GM12878 (cell line): ENCODE measurements around the gene ITPR3.

Source experiments
- CEBPB ChIP-seq, 2 experiments: fragments of 150-350 bp in 1 of 2; IDR thresholded peaks; 2 replicates each; pipeline ENCODE4 v1.6.1; 2012 to 2014; ENCODE audit warnings: low read depth in 2 of 2, low read length in 2 of 2, borderline replicate concordance in 1 of 2, inconsistent platforms in 1 of 2
- EP300 ChIP-seq, 2 experiments: fragments of 150-350 bp in 1 of 2; IDR thresholded peaks; 2 replicates each; pipeline ENCODE4 v1.6.1; 2011 to 2012; ENCODE audit warnings: low read depth in 2 of 2, low read length in 2 of 2, borderline replicate concordance in 1 of 2, improper control_type of control experiment in 1 of 2, inconsistent platforms in 1 of 2; ENCODE audit not compliant: control insufficient read depth in 1 of 2
- EZH2 ChIP-seq: IDR thresholded peaks from 2 replicates; pipeline ENCODE4 v1.6.1; 2012; ENCODE audit warnings: low read depth, mild to moderate bottlenecking, control low read depth, inconsistent platforms, low read length, borderline replicate concordance; ENCODE audit not compliant: control insufficient read depth
- KDM1A ChIP-seq: fragments of 200-600 bp; sonication (generic); IDR thresholded peaks from 2 replicates; pipeline ENCODE4 v1.6.1; 2016; ENCODE audit warnings: borderline replicate concordance
- LARP7 ChIP-seq: fragments of 450-650 bp; IDR thresholded peaks from 2 replicates; pipeline ENCODE4 v1.6.1; 2017; ENCODE audit warnings: mild to moderate bottlenecking
- NRF1 ChIP-seq: conservative IDR thresholded peaks from 2 replicates; pipeline ENCODE4 v1.6.1; 2011; ENCODE audit warnings: mild to moderate bottlenecking, low read depth, low read length, improper control_type of control experiment
- POLR2AphosphoS5 ChIP-seq: IDR thresholded peaks from 2 replicates; pipeline ENCODE4 v1.6.1; 2011; ENCODE audit warnings: mild to moderate bottlenecking, low read length, inconsistent platforms
- RBBP5 ChIP-seq: fragments of 200-600 bp; sonication (generic); conservative IDR thresholded peaks from 2 replicates; pipeline ENCODE4 v1.6.1; 2016
- SP1 ChIP-seq: IDR thresholded peaks from one replicate; pipeline ENCODE4 v1.6.1; 2011; ENCODE audit warnings: low read depth, low read length
- STAT1 ChIP-seq: fragments of 450-650 bp; conservative IDR thresholded peaks from 2 replicates; pipeline ENCODE4 v1.6.1; 2014; ENCODE audit warnings: antibody characterized with exemption, mild to moderate bottlenecking
- TAF1 ChIP-seq: IDR thresholded peaks from 2 replicates; pipeline ENCODE4 v1.6.1; 2011; ENCODE audit warnings: mild to moderate bottlenecking, low read depth, low read length, borderline replicate concordance
- TCF12 ChIP-seq: IDR thresholded peaks from 2 replicates; pipeline ENCODE4 v1.6.1; 2011; ENCODE audit warnings: low read depth, mild to moderate bottlenecking, low read length
- TF ChIP-seq, protein P1 (sequence below): IDR thresholded peaks from 2 replicates; pipeline ENCODE4 v1.6.1; 2012; ENCODE audit warnings: mild to moderate bottlenecking, low read depth, low read length
- TF ChIP-seq, protein P2 (sequence below), 3 experiments: IDR thresholded peaks in 2 of 3; conservative IDR thresholded peaks in 1 of 3; 2 replicates each; pipeline ENCODE4 v1.5.1; 2011; ENCODE audit warnings: low read depth in 3 of 3, low read length in 3 of 3, mild to moderate bottlenecking in 3 of 3, control low read depth in 2 of 3, moderate library complexity in 2 of 3, inconsistent platforms in 1 of 3, mixed read lengths in 1 of 3; ENCODE audit not compliant: control insufficient read depth in 2 of 3, insufficient read depth in 1 of 3; ENCODE audit errors: extremely low read depth in 1 of 3

- TF ChIP-seq RBBP5, result no peak
- TF ChIP-seq TAF1, result no peak
- TF ChIP-seq NRF1, result no peak
- no peak for TF ChIP-seq EP300 (IDR thresholded peaks at IDR 0.05; ENCODE audit: borderline replicate concordance in 1 of 2, control insufficient read depth in 1 of 2, low read depth in 2 of 2, low read length in 2 of 2)
- no peak for TF ChIP-seq EZH2
- TF ChIP-seq KDM1A, result no peak
- TF ChIP-seq CEBPB (IDR thresholded peaks at IDR 0.05; ENCODE audit: borderline replicate concordance in 1 of 2, low read depth in 2 of 2, low read length in 2 of 2), result no peak
- no peak for TF ChIP-seq LARP7
- TF ChIP-seq, protein P1, sequence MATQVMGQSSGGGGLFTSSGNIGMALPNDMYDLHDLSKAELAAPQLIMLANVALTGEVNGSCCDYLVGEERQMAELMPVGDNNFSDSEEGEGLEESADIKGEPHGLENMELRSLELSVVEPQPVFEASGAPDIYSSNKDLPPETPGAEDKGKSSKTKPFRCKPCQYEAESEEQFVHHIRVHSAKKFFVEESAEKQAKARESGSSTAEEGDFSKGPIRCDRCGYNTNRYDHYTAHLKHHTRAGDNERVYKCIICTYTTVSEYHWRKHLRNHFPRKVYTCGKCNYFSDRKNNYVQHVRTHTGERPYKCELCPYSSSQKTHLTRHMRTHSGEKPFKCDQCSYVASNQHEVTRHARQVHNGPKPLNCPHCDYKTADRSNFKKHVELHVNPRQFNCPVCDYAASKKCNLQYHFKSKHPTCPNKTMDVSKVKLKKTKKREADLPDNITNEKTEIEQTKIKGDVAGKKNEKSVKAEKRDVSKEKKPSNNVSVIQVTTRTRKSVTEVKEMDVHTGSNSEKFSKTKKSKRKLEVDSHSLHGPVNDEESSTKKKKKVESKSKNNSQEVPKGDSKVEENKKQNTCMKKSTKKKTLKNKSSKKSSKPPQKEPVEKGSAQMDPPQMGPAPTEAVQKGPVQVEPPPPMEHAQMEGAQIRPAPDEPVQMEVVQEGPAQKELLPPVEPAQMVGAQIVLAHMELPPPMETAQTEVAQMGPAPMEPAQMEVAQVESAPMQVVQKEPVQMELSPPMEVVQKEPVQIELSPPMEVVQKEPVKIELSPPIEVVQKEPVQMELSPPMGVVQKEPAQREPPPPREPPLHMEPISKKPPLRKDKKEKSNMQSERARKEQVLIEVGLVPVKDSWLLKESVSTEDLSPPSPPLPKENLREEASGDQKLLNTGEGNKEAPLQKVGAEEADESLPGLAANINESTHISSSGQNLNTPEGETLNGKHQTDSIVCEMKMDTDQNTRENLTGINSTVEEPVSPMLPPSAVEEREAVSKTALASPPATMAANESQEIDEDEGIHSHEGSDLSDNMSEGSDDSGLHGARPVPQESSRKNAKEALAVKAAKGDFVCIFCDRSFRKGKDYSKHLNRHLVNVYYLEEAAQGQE, result no peak
- no peak for TF ChIP-seq SP1
- no peak for TF ChIP-seq STAT1
- TF ChIP-seq, protein P2, sequence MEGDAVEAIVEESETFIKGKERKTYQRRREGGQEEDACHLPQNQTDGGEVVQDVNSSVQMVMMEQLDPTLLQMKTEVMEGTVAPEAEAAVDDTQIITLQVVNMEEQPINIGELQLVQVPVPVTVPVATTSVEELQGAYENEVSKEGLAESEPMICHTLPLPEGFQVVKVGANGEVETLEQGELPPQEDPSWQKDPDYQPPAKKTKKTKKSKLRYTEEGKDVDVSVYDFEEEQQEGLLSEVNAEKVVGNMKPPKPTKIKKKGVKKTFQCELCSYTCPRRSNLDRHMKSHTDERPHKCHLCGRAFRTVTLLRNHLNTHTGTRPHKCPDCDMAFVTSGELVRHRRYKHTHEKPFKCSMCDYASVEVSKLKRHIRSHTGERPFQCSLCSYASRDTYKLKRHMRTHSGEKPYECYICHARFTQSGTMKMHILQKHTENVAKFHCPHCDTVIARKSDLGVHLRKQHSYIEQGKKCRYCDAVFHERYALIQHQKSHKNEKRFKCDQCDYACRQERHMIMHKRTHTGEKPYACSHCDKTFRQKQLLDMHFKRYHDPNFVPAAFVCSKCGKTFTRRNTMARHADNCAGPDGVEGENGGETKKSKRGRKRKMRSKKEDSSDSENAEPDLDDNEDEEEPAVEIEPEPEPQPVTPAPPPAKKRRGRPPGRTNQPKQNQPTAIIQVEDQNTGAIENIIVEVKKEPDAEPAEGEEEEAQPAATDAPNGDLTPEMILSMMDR (IDR thresholded peaks at IDR 0.05 in 2 of 3, conservative IDR thresholded peaks at IDR 0.05 in 1 of 3; ENCODE audit: control insufficient read depth in 2 of 3, extremely low read depth in 1 of 3, insufficient read depth in 1 of 3, low read depth in 3 of 3, low read length in 3 of 3), result no peak
- TF ChIP-seq POLR2AphosphoS5, result no peak
- TF ChIP-seq TCF12, result no peak
Observed at GRCh38 chr6:33634161-33634727, 13.1 kb downstream of the ITPR3 start.
